ENCODE measurements around the gene TRAF4. TPM values are rescaled to one million over a fixed set of nuclear protein-coding genes. Genes with fewer than 3 reads are reported as not detected.

The TRAF4 gene
- total RNA-seq, 1 experiment from 2014 or later, result 227 TPM

GRCh38 chr17:28710861-28711722, 32.7 kb upstream of the TRAF4 start:
- no peak overlapping the region for H3K56ac ChIP-seq (ENCODE audit: insufficient read length, low read depth, low read length)
- no peak overlapping the region for H2AK5ac ChIP-seq (ENCODE audit: insufficient read length, low read length)
- no peak overlapping the region for H2BK20ac ChIP-seq (ENCODE audit: low read depth, low read length, poor library complexity, severe bottlenecking)
- H3K27ac Mint-ChIP-seq, result peak overlapping the region; percentile 99 to 100 (median 99)
- DNase-seq, result peak; percentile 99
- peak overlapping the region; percentile 89 to 96 for H3K4me3 Mint-ChIP-seq
- H3K9me3 Mint-ChIP-seq, result no peaks in the 10 kb centered on the region
- no peak overlapping the region for H2BK120ac ChIP-seq (ENCODE audit: low read depth, low read length, poor library complexity, severe bottlenecking)
- no peaks in the 10 kb centered on the region for H4K20me1 ChIP-seq (ENCODE audit: control insufficient read depth, insufficient read depth, insufficient read length)
- H3K4me2 ChIP-seq (ENCODE audit: insufficient read depth, insufficient read length, low read length), result peak overlapping the region; percentile 66
- TF ChIP-seq, protein P1, sequence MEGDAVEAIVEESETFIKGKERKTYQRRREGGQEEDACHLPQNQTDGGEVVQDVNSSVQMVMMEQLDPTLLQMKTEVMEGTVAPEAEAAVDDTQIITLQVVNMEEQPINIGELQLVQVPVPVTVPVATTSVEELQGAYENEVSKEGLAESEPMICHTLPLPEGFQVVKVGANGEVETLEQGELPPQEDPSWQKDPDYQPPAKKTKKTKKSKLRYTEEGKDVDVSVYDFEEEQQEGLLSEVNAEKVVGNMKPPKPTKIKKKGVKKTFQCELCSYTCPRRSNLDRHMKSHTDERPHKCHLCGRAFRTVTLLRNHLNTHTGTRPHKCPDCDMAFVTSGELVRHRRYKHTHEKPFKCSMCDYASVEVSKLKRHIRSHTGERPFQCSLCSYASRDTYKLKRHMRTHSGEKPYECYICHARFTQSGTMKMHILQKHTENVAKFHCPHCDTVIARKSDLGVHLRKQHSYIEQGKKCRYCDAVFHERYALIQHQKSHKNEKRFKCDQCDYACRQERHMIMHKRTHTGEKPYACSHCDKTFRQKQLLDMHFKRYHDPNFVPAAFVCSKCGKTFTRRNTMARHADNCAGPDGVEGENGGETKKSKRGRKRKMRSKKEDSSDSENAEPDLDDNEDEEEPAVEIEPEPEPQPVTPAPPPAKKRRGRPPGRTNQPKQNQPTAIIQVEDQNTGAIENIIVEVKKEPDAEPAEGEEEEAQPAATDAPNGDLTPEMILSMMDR (conservative IDR thresholded peaks at IDR 0.05), result no peak
- peaks cover 23 to 42% (median 29%) of the 10 kb centered on the region in 3 experiments; a peak in 6 of 7 replicates for H3K36me3 Mint-ChIP-seq (ENCODE audit: insufficient read depth in 1 of 3, low read depth in 3 of 3)
- no CpG with 5 or more reads among the region's 74 CpGs for WGBS (ENCODE audit: extremely low coverage, insufficient read length, low lambda C conversion rate)
- peak overlapping the region; percentile 94 for H3K18ac ChIP-seq (ENCODE audit: insufficient read length, low read depth, low read length)
- peaks cover 28 to 43% of the 10 kb centered on the region in 2 experiments for H3K4me1 Mint-ChIP-seq
- H3K9me3 ChIP-seq (ENCODE audit: control insufficient read depth, low read depth, low read length), result no peaks in the 10 kb centered on the region
- H3K14ac ChIP-seq (ENCODE audit: insufficient read depth, low read length), result peak overlapping the region; percentile 94
- H3K4ac ChIP-seq (ENCODE audit: low read depth, low read length), result no peak overlapping the region
- H2AFZ ChIP-seq (ENCODE audit: low read length), result no peak overlapping the region
- H3K27me3 ChIP-seq (ENCODE audit: insufficient read depth, low read length), result no peaks in the 10 kb centered on the region
- H3K9ac ChIP-seq (ENCODE audit: extremely low read depth, insufficient read length, low read length), result peak overlapping the region; percentile 79
- peaks cover 4% of the 10 kb centered on the region for H3K79me1 ChIP-seq (ENCODE audit: insufficient read depth, low read depth, low read length, poor library complexity, severe bottlenecking)
- no peak overlapping the region for H4K8ac ChIP-seq (replicated peaks; ENCODE audit: insufficient read length, low read depth, low read length)
- H3K27ac ChIP-seq (ENCODE audit: insufficient read length, low read depth, low read length), result peak overlapping the region; percentile 68
- H3T11ph ChIP-seq (ENCODE audit: low read length), result no peak overlapping the region
- H3K23ac ChIP-seq (ENCODE audit: insufficient read length, low read depth, low read length), result no peak overlapping the region
- peaks cover 1% of the 10 kb centered on the region; the same call in 1 of the 2 replicates for H3K79me2 ChIP-seq (ENCODE audit: insufficient read depth, low read length)
- H2BK5ac ChIP-seq (ENCODE audit: insufficient read length, low read length), result no peak overlapping the region
- peaks cover 2% of the 10 kb centered on the region; the same call in 1 of the 2 replicates for H3K4me1 ChIP-seq (ENCODE audit: insufficient read depth, low read length)
- H4K5ac ChIP-seq (ENCODE audit: insufficient read length, low read depth, low read length), result peak overlapping the region; percentile 7
- no peak overlapping the region for H2BK15ac ChIP-seq (ENCODE audit: low read depth, low read length)
- peaks cover 14% of the 10 kb centered on the region for H3K23me2 ChIP-seq (ENCODE audit: insufficient read length, low read depth, low read length, poor library complexity, severe bottlenecking)
- no peaks in the 10 kb centered on the region for H3K27me3 Mint-ChIP-seq (ENCODE audit: low read depth)
- H2BK12ac ChIP-seq (ENCODE audit: insufficient read length, low read depth, low read length), result no peak overlapping the region
- H4K91ac ChIP-seq (ENCODE audit: insufficient read length, low read depth, low read length), result no peak overlapping the region
